WTC11 (cell line): Measurements from ENCODE around the gene ERC2. TPM values are rescaled to one million over a fixed set of nuclear protein-coding genes. Genes with fewer than 3 reads are reported as not detected.

ENCODE experiments used
- ATAC-seq: fragments of 200-7000 bp; cut with Tn5 transposase; 2 replicates; pipeline ENCODE4 v1.10.0; 2021; ENCODE audit warnings: mild to moderate bottlenecking, moderate library complexity
- CTCF ChIA-PET: fragments of 300-600 bp; sonication (Branson Sonifier 250); formaldehyde crosslinking; loops from one replicate; lab custom pipeline; 2021; ENCODE audit warnings: antibody characterized with exemption; lab: Charles Lee
- POLR2A ChIA-PET: fragments of 350-600 bp; sonication (Branson Sonifier 250); formaldehyde crosslinking; loops from one replicate; lab custom pipeline; 2021; ENCODE audit warnings: antibody characterized with exemption; lab: Charles Lee
- DNase-seq: peaks from one replicate; pipeline ENCODE4 v3.0.0; 2021; ENCODE audit warnings: low spot score
- H3K27ac Mint-ChIP-seq: 2 replicates; pipeline ENCODE4 v1.8.0; 2021; ENCODE audit warnings: mixed read lengths
- H3K27me3 Mint-ChIP-seq: 2 replicates; pipeline ENCODE4 v1.8.0; 2021; ENCODE audit warnings: low read depth, mild to moderate bottlenecking, moderate library complexity, mixed read lengths
- H3K36me3 Mint-ChIP-seq: 2 replicates; pipeline ENCODE4 v1.8.0; 2021; ENCODE audit warnings: mixed read lengths
- H3K4me1 Mint-ChIP-seq: 2 replicates; pipeline ENCODE4 v1.8.0; 2022; ENCODE audit warnings: mixed read lengths
- H3K4me3 Mint-ChIP-seq: 2 replicates; pipeline ENCODE4 v1.8.0; 2021; ENCODE audit warnings: mild to moderate bottlenecking, moderate library complexity, mixed read lengths
- H3K9me3 Mint-ChIP-seq: 2 replicates; pipeline ENCODE4 v1.8.0; 2021; ENCODE audit warnings: mixed read lengths
- ATF2 ChIP-seq: sonication (generic); formaldehyde crosslinking; IDR thresholded peaks from 2 replicates; pipeline ENCODE4 v1.8.1; 2022; ENCODE audit warnings: low read depth, missing genetic modification reagents, borderline replicate concordance
- CBFB ChIP-seq: sonication (generic); formaldehyde crosslinking; IDR thresholded peaks from 2 replicates; pipeline ENCODE4 v1.8.1; 2022; ENCODE audit warnings: mild to moderate bottlenecking, low read depth, missing genetic modification reagents
- ERG ChIP-seq: fragments of 250-450 bp; sonication (Bioruptor Pico); IDR thresholded peaks from 2 replicates; pipeline ENCODE4 v1.8.0; 2021; ENCODE audit warnings: mild to moderate bottlenecking
- FOXK1 ChIP-seq: sonication (generic); formaldehyde crosslinking; IDR thresholded peaks from 2 replicates; pipeline ENCODE4 v1.8.0; 2022; ENCODE audit warnings: mild to moderate bottlenecking, moderate library complexity, missing genetic modification reagents
- FOXP1 ChIP-seq: sonication (generic); formaldehyde crosslinking; IDR thresholded peaks from 2 replicates; pipeline ENCODE4 v1.8.0; 2022; ENCODE audit warnings: missing genetic modification reagents, mild to moderate bottlenecking, moderate library complexity, borderline replicate concordance
- GRHL2 ChIP-seq: fragments of 250-450 bp; sonication (Bioruptor Pico); IDR thresholded peaks from 2 replicates; pipeline ENCODE4 v1.8.0; 2022; ENCODE audit warnings: mild to moderate bottlenecking, moderate library complexity; ENCODE audit not compliant: insufficient replicate concordance, severe bottlenecking
- GTF2I ChIP-seq: fragments of 250-450 bp; sonication (Bioruptor Pico); conservative IDR thresholded peaks from 2 replicates; pipeline ENCODE4 v1.4.0; 2021; ENCODE audit warnings: mild to moderate bottlenecking
- HMGXB4 ChIP-seq: sonication (generic); formaldehyde crosslinking; IDR thresholded peaks from 2 replicates; pipeline ENCODE4 v1.8.1; 2023; ENCODE audit warnings: mild to moderate bottlenecking, moderate library complexity, missing genetic modification reagents
- JUN ChIP-seq: sonication (generic); formaldehyde crosslinking; IDR thresholded peaks from 2 replicates; pipeline ENCODE4 v1.8.0; 2023; ENCODE audit warnings: mild to moderate bottlenecking, missing genetic modification reagents
- NR1H2 ChIP-seq: sonication (generic); formaldehyde crosslinking; IDR thresholded peaks from 2 replicates; pipeline ENCODE4 v1.9.0; 2021; ENCODE audit warnings: mild to moderate bottlenecking, moderate library complexity, missing genetic modification reagents
- NR2C2 ChIP-seq: sonication (generic); formaldehyde crosslinking; IDR thresholded peaks from 2 replicates; pipeline ENCODE4 v1.8.0; 2022; ENCODE audit warnings: mild to moderate bottlenecking, missing genetic modification reagents
- RELA ChIP-seq: sonication (generic); formaldehyde crosslinking; IDR thresholded peaks from 2 replicates; pipeline ENCODE4 v1.8.1; 2022; ENCODE audit warnings: missing genetic modification reagents, mild to moderate bottlenecking, borderline replicate concordance
- SMAD4 ChIP-seq: sonication (generic); formaldehyde crosslinking; IDR thresholded peaks from 2 replicates; pipeline ENCODE4 v1.8.0; 2022; ENCODE audit warnings: mild to moderate bottlenecking, missing genetic modification reagents
- SP1 ChIP-seq: sonication (generic); formaldehyde crosslinking; conservative IDR thresholded peaks from 2 replicates; pipeline ENCODE4 v1.8.1; 2022; ENCODE audit warnings: missing genetic modification reagents
- TEAD1 ChIP-seq: sonication (generic); formaldehyde crosslinking; IDR thresholded peaks from 2 replicates; pipeline ENCODE4 v1.8.0; 2022; ENCODE audit warnings: mild to moderate bottlenecking, missing genetic modification reagents
- USF2 ChIP-seq: sonication (generic); formaldehyde crosslinking; IDR thresholded peaks from 2 replicates; pipeline ENCODE4 v1.8.1; 2023; ENCODE audit warnings: mild to moderate bottlenecking, missing genetic modification reagents, moderate library complexity
- ZMAT4 ChIP-seq: fragments of 250-450 bp; sonication (Bioruptor Pico); IDR thresholded peaks from 2 replicates; pipeline ENCODE4 v1.9.0; 2021; ENCODE audit warnings: mild to moderate bottlenecking
- ZNF219 ChIP-seq: sonication (generic); formaldehyde crosslinking; IDR thresholded peaks from 2 replicates; pipeline ENCODE4 v1.8.0; 2023; ENCODE audit warnings: missing genetic modification reagents, mild to moderate bottlenecking, borderline replicate concordance
- ZNF281 ChIP-seq: sonication (generic); formaldehyde crosslinking; IDR thresholded peaks from 2 replicates; pipeline ENCODE4 v1.8.0; 2023; ENCODE audit warnings: mild to moderate bottlenecking, missing genetic modification reagents
- ZNF423 ChIP-seq: fragments of 250-450 bp; sonication (Bioruptor Pico); IDR thresholded peaks from 2 replicates; pipeline ENCODE4 v2.1.2; 2022; ENCODE audit warnings: mild to moderate bottlenecking, moderate library complexity
- ZSCAN18 ChIP-seq: fragments of 250-450 bp; sonication (Bioruptor Pico); IDR thresholded peaks from 2 replicates; pipeline ENCODE4 v2.1.2; 2022; ENCODE audit warnings: mild to moderate bottlenecking, moderate library complexity
- total RNA-seq: library from RNA; stranded (reverse); gene quantifications from 3 replicates; pipeline ENCODE4 v1.2.3, GENCODE V29; 2021

ERC2 gene
- total RNA-seq, 1 experiment from 2014 or later: 23.5 TPM

- POLR2A ChIA-PET: interaction anchor here (1.0 kb wide), 1 partner anchor 15 kb away, joined by 3 read pairs; no protein-coding TSS in a partner anchor
- no peak for ATAC-seq
- TF ChIP-seq ZNF281 (CRISPR knock-in tag): no peak
- no peak for TF ChIP-seq ZNF423
- TF ChIP-seq USF2 (CRISPR knock-in tag): no peak
- TF ChIP-seq NR2C2: no peak
- no peak for TF ChIP-seq SMAD4 (CRISPR knock-in tag)
- no peak for TF ChIP-seq ZNF219 (CRISPR knock-in tag)
- no peak for TF ChIP-seq RELA (CRISPR knock-in tag)
- no peak for TF ChIP-seq NR1H2 (CRISPR knock-in tag)
- TF ChIP-seq ERG (CRISPR knock-in tag): no peak
- no peak for TF ChIP-seq GTF2I (CRISPR knock-in tag)
- TF ChIP-seq, all 79 proteins: peak for 0
- CTCF ChIA-PET: interaction anchor here (1.0 kb wide), 2 partner anchors 20 to 21 kb away, joined by 3 read pairs; no protein-coding TSS in a partner anchor
- no peak overlapping the region for H3K4me3 Mint-ChIP-seq
- peaks cover 52% of the 10 kb centered on the region for H3K4me1 Mint-ChIP-seq
- peaks cover 12% of the 10 kb centered on the region for H3K9me3 Mint-ChIP-seq
- DNase-seq: no peak
- H3K27ac Mint-ChIP-seq: no peak overlapping the region
- no peaks in the 10 kb centered on the region for H3K36me3 Mint-ChIP-seq
- H3K27me3 Mint-ChIP-seq: no peaks in the 10 kb centered on the region
Measured at GRCh38 chr3:55592572-55592971, 875.7 kb downstream of the ERC2 start.

- ChIA-PET CTCF (interaction anchor here (1.0 to 1.4 kb wide), 3 partner anchors 20 to 102 kb away, joined by 3 read pairs; no protein-coding TSS in a partner anchor), POLR2A (interaction anchor here (1.0 kb wide), 1 partner anchor 16 kb away, joined by 3 read pairs; no protein-coding TSS in a partner anchor)
- Mint-ChIP-seq H3K4me3 (no peak overlapping the region), H3K4me1 (peaks cover 57% of the 10 kb centered on the region), H3K36me3 (no peaks in the 10 kb centered on the region), H3K9me3 (peaks cover 12% of the 10 kb centered on the region), H3K27ac (no peak overlapping the region), H3K27me3 (no peaks in the 10 kb centered on the region)
- ATAC-seq: no peak
- DNase-seq: no peak
- TF ChIP-seq FOXP1 (CRISPR knock-in tag) (no peak), FOXK1 (CRISPR knock-in tag) (no peak), CBFB (no peak), GRHL2 (CRISPR knock-in tag) (no peak), TEAD1 (CRISPR knock-in tag) (no peak), JUN (CRISPR knock-in tag) (no peak), ZSCAN18 (no peak), ATF2 (no peak), HMGXB4 (CRISPR knock-in tag) (no peak), SMAD4 (CRISPR knock-in tag) (no peak), ZMAT4 (CRISPR knock-in tag) (no peak), SP1 (CRISPR knock-in tag) (no peak)
Measured at GRCh38 chr3:55591888-55592287, 876.4 kb downstream of the ERC2 start.
